BLaER1 (cell line): Measurements from ENCODE around the gene LMO7.
"Not testable (repeated sequence)": the region's sequence is repeated elsewhere in the genome, so short reads cannot be mapped to it uniquely, and the experiment has no call there.

Experiments
- H3K27ac ChIP-seq: shearing (Covaris generic); formaldehyde crosslinking; 2 replicates; pipeline ENCODE4 v1.8.1; 2022
- H3K27me3 ChIP-seq: shearing (Covaris generic); formaldehyde crosslinking; 2 replicates; pipeline ENCODE4 v1.8.1; 2022
- H3K36me3 ChIP-seq: shearing (Covaris generic); formaldehyde crosslinking; 2 replicates; pipeline ENCODE4 v1.8.1; 2022
- H3K4me1 ChIP-seq: shearing (Covaris generic); formaldehyde crosslinking; 2 replicates; pipeline ENCODE4 v1.8.1; 2022
- H3K4me2 ChIP-seq: shearing (Covaris generic); formaldehyde crosslinking; 2 replicates; pipeline ENCODE4 v1.8.1; 2022
- H3K4me3 ChIP-seq: shearing (Covaris generic); formaldehyde crosslinking; 2 replicates; pipeline ENCODE4 v1.8.1; 2022
- H3K9ac ChIP-seq: shearing (Covaris generic); formaldehyde crosslinking; 2 replicates; pipeline ENCODE4 v1.8.1; 2022
- H3K9me3 ChIP-seq: shearing (Covaris generic); formaldehyde crosslinking; 2 replicates; pipeline ENCODE4 v1.8.1; 2022
- H4K20me1 ChIP-seq: shearing (Covaris generic); formaldehyde crosslinking; 2 replicates; pipeline ENCODE4 v1.8.1; 2022
- Cebpa-rat ChIP-seq: shearing (Covaris generic); IDR thresholded peaks from 2 replicates; pipeline ENCODE4 v1.8.1; 2022

Gene LMO7

GRCh38 chr13:75764926-75765310 is 128.8 kb downstream of the LMO7 start:
- H3K4me2 ChIP-seq, result no peak overlapping the region
- no peaks in the 10 kb centered on the region for H3K9me3 ChIP-seq
- H3K4me3 ChIP-seq, result no peak overlapping the region
- H4K20me1 ChIP-seq, result no peaks in the 10 kb centered on the region
- H3K4me1 ChIP-seq, result peaks cover 11% of the 10 kb centered on the region; the same call in 1 of the 2 replicates
- no peak overlapping the region for H3K9ac ChIP-seq
- no peaks in the 10 kb centered on the region for H3K27me3 ChIP-seq
- H3K36me3 ChIP-seq, result no peaks in the 10 kb centered on the region
- no peak overlapping the region for H3K27ac ChIP-seq
- no peak for TF ChIP-seq Cebpa-rat

- H3K9ac ChIP-seq, result no peak overlapping the region
- TF ChIP-seq Cebpa-rat, result no peak
- H3K4me2 ChIP-seq, result no peak overlapping the region
- H3K4me1 ChIP-seq, result peaks cover 11% of the 10 kb centered on the region; the same call in 1 of the 2 replicates
- no peaks in the 10 kb centered on the region for H4K20me1 ChIP-seq
- H3K4me3 ChIP-seq, result no peak overlapping the region
- H3K9me3 ChIP-seq, result no peaks in the 10 kb centered on the region
- H3K27ac ChIP-seq, result no peak overlapping the region
- no peaks in the 10 kb centered on the region for H3K36me3 ChIP-seq
- H3K27me3 ChIP-seq, result no peaks in the 10 kb centered on the region
Observed at GRCh38 chr13:75766636-75767035, 130.5 kb downstream of the LMO7 start.

- Histone ChIP-seq H4K20me1 (no peaks in the 10 kb centered on the region), H3K4me3 (no peak overlapping the region), H3K4me1 (peaks cover 6% of the 10 kb centered on the region; the same call in 1 of the 2 replicates), H3K27ac (no peak overlapping the region), H3K9me3 (no peaks in the 10 kb centered on the region), H3K9ac (no peak overlapping the region), H3K27me3 (no peaks in the 10 kb centered on the region), H3K36me3 (no peaks in the 10 kb centered on the region), H3K4me2 (no peak overlapping the region)
- no peak for TF ChIP-seq Cebpa-rat
Observed at GRCh38 chr13:75769141-75769905, 133.2 kb downstream of the LMO7 start.

DNA sequence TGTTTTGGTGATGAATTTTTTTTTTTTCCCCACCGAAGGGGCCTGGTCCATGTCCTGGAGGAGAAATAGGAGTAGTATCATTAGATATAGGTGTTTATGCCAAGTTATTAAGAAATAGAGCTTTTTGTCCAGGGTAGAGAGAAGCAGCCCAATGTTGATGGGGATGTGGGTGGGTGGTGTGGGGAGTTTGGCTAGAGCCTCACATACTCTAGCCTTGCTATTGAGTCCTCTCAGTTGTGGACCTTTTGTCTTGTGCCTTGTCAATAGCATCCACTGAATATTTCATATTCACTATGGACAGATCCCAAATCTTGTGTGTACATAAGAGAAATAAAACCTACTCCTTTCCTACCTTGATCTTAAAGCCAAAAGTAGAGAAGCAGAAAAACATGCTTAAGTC is 134.0 kb downstream of the LMO7 start:
- H3K4me1 ChIP-seq, result peaks cover 6% of the 10 kb centered on the region; the same call in 1 of the 2 replicates

DNA sequence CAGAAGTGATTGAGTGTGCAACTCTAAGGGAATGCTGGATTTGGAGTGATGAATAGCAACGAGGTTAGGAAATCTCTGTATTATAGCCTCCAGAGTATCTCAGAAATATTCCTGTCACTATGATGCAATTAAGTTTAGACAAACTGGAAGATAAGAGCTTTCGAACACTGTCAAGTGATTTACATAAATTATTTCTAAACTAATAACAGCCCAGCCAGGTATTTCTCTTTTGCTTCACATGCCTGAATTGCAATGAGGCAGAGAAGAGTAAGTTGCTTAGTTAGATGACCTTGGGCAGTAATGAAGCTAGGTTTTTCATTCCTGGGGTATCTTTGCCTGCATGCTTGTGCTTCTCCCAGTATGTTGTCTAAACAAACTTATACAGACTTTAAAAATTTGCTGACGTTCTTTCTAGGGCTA is 134.5 kb downstream of the LMO7 start:
- Histone ChIP-seq H3K27ac (no peak overlapping the region), H3K27me3 (no peaks in the 10 kb centered on the region), H4K20me1 (no peaks in the 10 kb centered on the region), H3K9me3 (no peaks in the 10 kb centered on the region), H3K36me3 (no peaks in the 10 kb centered on the region), H3K4me3 (no peak overlapping the region), H3K4me1 (peaks cover 6% of the 10 kb centered on the region; the same call in 1 of the 2 replicates), H3K9ac (no peak overlapping the region), H3K4me2 (no peak overlapping the region)
- TF ChIP-seq Cebpa-rat, result no peak

More for the DNA sequence above, 134.0 kb downstream of the LMO7 start:
- no peaks in the 10 kb centered on the region for H3K27me3 ChIP-seq
- no peak for TF ChIP-seq Cebpa-rat
- H3K27ac ChIP-seq, result no peak overlapping the region
- H4K20me1 ChIP-seq, result no peaks in the 10 kb centered on the region
- no peaks in the 10 kb centered on the region for H3K36me3 ChIP-seq
- no peak overlapping the region for H3K4me2 ChIP-seq
- no peaks in the 10 kb centered on the region for H3K9me3 ChIP-seq
- no peak overlapping the region for H3K9ac ChIP-seq
- no peak overlapping the region for H3K4me3 ChIP-seq

DNA sequence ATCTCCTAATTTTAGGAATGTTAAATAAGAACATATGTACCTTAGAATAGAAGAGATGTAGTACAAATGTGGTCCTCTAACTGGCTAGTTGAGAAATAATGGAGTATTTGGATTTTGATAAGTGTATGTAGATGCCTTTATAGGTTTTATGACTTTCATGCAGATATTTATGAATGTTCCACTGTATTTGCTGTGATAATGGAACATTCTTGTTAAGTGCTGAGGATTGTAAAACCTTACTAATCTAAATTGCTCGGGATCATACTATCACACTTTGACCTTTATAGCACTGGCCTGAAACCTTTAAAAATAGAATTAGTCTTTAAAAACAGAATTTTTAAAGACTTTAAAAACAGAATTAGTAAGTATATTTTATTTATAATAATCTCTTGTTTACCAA is 135.1 kb downstream of the LMO7 start:
- peaks cover 7% of the 10 kb centered on the region for H3K4me1 ChIP-seq
- no peaks in the 10 kb centered on the region for H3K36me3 ChIP-seq
- H3K9ac ChIP-seq, result no peak overlapping the region
- no peaks in the 10 kb centered on the region for H4K20me1 ChIP-seq
- no peaks in the 10 kb centered on the region for H3K9me3 ChIP-seq
- no peak overlapping the region for H3K4me3 ChIP-seq
- TF ChIP-seq Cebpa-rat, result no peak
- H3K27ac ChIP-seq, result no peak overlapping the region
- no peak overlapping the region for H3K4me2 ChIP-seq
- H3K27me3 ChIP-seq, result no peaks in the 10 kb centered on the region

DNA sequence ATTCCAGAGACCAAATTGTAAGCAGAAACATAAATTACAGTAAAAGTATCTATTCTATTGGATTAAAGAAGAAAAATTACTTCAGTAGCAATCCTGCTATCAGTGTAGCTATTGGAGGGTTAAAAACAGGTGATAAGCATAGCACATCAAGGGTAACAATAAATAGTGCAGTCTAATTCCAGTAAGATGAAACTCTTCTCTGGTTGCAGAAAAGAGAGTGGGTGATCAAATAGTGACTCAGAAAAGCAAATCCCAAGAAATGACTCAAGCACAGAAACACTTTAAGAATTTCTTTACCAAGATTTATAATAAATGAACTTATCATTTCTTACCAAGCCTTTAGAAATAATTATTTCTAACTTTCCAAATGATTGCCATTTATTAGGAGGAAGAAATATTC is 135.7 kb downstream of the LMO7 start:
- H3K9me3 ChIP-seq, result no peaks in the 10 kb centered on the region
- H4K20me1 ChIP-seq, result no peaks in the 10 kb centered on the region
- H3K27me3 ChIP-seq, result no peaks in the 10 kb centered on the region

GRCh38 chr13:75774176-75774575 is 138.0 kb downstream of the LMO7 start:
- Histone ChIP-seq H4K20me1 (no peaks in the 10 kb centered on the region), H3K9me3 (peaks cover 11% of the 10 kb centered on the region), H3K4me2 (no peak overlapping the region), H3K9ac (no peak overlapping the region), H3K27me3 (no peaks in the 10 kb centered on the region), H3K4me3 (no peak overlapping the region), H3K36me3 (no peaks in the 10 kb centered on the region), H3K27ac (no peak overlapping the region), H3K4me1 (peaks cover 17% of the 10 kb centered on the region)
- no peak for TF ChIP-seq Cebpa-rat

More for the DNA sequence above, 135.7 kb downstream of the LMO7 start:
- TF ChIP-seq Cebpa-rat, result no peak
- Histone ChIP-seq H3K4me1 (peaks cover 8% of the 10 kb centered on the region), H3K4me2 (no peak overlapping the region), H3K9ac (no peak overlapping the region), H3K27ac (no peak overlapping the region), H3K4me3 (no peak overlapping the region), H3K36me3 (no peaks in the 10 kb centered on the region)

DNA sequence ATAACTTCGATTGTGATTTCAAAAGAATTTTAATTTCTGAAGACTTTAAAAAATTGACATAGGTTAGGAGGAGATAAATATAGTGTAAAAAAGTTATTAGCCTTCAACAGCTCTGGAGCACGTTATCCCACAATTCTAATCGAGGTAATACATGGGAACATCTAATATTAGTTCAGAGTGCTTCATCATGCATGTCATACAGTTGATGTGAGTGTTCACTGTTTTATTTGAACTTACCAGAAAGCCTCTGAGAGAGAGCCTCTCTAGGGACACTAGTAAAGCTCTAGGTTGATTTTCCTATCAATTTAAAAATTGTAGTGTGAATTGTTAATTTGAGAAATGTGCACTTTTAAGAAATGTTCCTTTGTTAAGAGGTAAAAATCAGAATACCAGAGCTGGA is 140.4 kb downstream of the LMO7 start:
- H4K20me1 ChIP-seq, result no peaks in the 10 kb centered on the region
- no peak overlapping the region for H3K9ac ChIP-seq
- no peaks in the 10 kb centered on the region for H3K36me3 ChIP-seq
- H3K27me3 ChIP-seq, result no peaks in the 10 kb centered on the region
- peaks cover 17% of the 10 kb centered on the region for H3K4me1 ChIP-seq
- no peak overlapping the region for H3K4me3 ChIP-seq
- peak overlapping the region; percentile 50 for H3K4me2 ChIP-seq
- TF ChIP-seq Cebpa-rat, result no peak
- no peak overlapping the region for H3K27ac ChIP-seq
- peaks cover 27% of the 10 kb centered on the region for H3K9me3 ChIP-seq

GRCh38 chr13:75779393-75779792 is 143.3 kb downstream of the LMO7 start:
- H3K27ac ChIP-seq, result no peak overlapping the region
- TF ChIP-seq Cebpa-rat, result no peak

GRCh38 chr13:75780103-75780502 is 144.0 kb downstream of the LMO7 start:
- H3K4me3 ChIP-seq, H3K36me3 ChIP-seq, H4K20me1 ChIP-seq, H3K27me3 ChIP-seq, H3K4me2 ChIP-seq, H3K9ac ChIP-seq, H3K27ac ChIP-seq: not testable (repeated sequence)
- Histone ChIP-seq H3K4me1 (peaks cover 17% of the 10 kb centered on the region), H3K9me3 (peaks cover 30% of the 10 kb centered on the region)

More at GRCh38 chr13:75779393-75779792, 143.3 kb downstream of the LMO7 start:
- no peaks in the 10 kb centered on the region for H4K20me1 ChIP-seq
- H3K27me3 ChIP-seq, result no peaks in the 10 kb centered on the region
- H3K4me1 ChIP-seq, result peaks cover 17% of the 10 kb centered on the region
- H3K4me2 ChIP-seq, result no peak overlapping the region
- H3K36me3 ChIP-seq, result no peaks in the 10 kb centered on the region
- H3K9me3 ChIP-seq, result peaks cover 30% of the 10 kb centered on the region
- no peak overlapping the region for H3K9ac ChIP-seq
- no peak overlapping the region for H3K4me3 ChIP-seq
